Medulla oblongata (tissue), 1 donor: ENCODE data around the gene RBMS1.
"Not testable (repeated sequence)": the region's sequence is repeated elsewhere in the genome, so short reads cannot be mapped to it uniquely, and the experiment has no call there.

ENCODE experiments used
- DNase-seq: peaks from one replicate; pipeline ENCODE4 v3.0.0-alpha.2; 2015; ENCODE audit errors: extremely low spot score

Gene RBMS1

GRCh38 chr2:160502478-160502877 lies 8.9 kb upstream of the RBMS1 start:
- no peak for DNase-seq

GRCh38 chr2:160501370-160501769 lies 7.8 kb upstream of the RBMS1 start:
- DNase-seq: no peak

- DNase-seq: no peak
These were observed 6.3 kb upstream of the RBMS1 start for GRCh38 chr2:160499865-160500264.

GRCh38 chr2:160498137-160498536 lies 4.5 kb upstream of the RBMS1 start:
- no peak for DNase-seq

- DNase-seq: no peak
These were observed 616 bp upstream of the RBMS1 start for GRCh38 chr2:160494201-160494644.

- DNase-seq: peak; percentile 24
These were observed 993 bp downstream of the RBMS1 start for GRCh38 chr2:160492401-160493226.

- DNase-seq: peak; percentile 14
These were observed 1.7 kb downstream of the RBMS1 start for GRCh38 chr2:160491911-160492371.

GRCh38 chr2:160490733-160491685 lies 2.6 kb downstream of the RBMS1 start:
- DNase-seq: no peak

GRCh38 chr2:160489111-160489510 lies 4.5 kb downstream of the RBMS1 start:
- no peak for DNase-seq

- not testable (repeated sequence) for DNase-seq
These were observed 5.3 kb downstream of the RBMS1 start for GRCh38 chr2:160488289-160488688.

- no peak for DNase-seq
These were observed 7.3 kb downstream of the RBMS1 start for GRCh38 chr2:160486341-160486740.

- no peak for DNase-seq
These were observed 8.6 kb downstream of the RBMS1 start for GRCh38 chr2:160484859-160485520.

- no peak for DNase-seq
These were observed 10.9 kb downstream of the RBMS1 start for GRCh38 chr2:160482673-160483072.

- no peak for DNase-seq
These were observed 14.3 kb downstream of the RBMS1 start for GRCh38 chr2:160479269-160479668.

GRCh38 chr2:160478660-160479059 lies 14.9 kb downstream of the RBMS1 start:
- no peak for DNase-seq

GRCh38 chr2:160477032-160477431 lies 16.6 kb downstream of the RBMS1 start:
- no peak for DNase-seq

- DNase-seq: no peak
These were observed 18.5 kb downstream of the RBMS1 start for GRCh38 chr2:160474891-160475787.

- DNase-seq: no peak
These were observed 19.3 kb downstream of the RBMS1 start for GRCh38 chr2:160474319-160474645.

GRCh38 chr2:160473468-160474318 lies 19.9 kb downstream of the RBMS1 start:
- no peak for DNase-seq

GRCh38 chr2:160472839-160473251 lies 20.8 kb downstream of the RBMS1 start:
- no peak for DNase-seq
